ENCODE results near the gene HOXC9. TPM values are rescaled to one million over a fixed set of nuclear protein-coding genes. Genes with fewer than 3 reads are reported as not detected.

HOXC9 gene
- total and polyA plus RNA-seq, 9 of the 15 experiments (the other 6 are each of a cell fraction or from before 2014, with no cell fraction given) = 1.1 to 10.5 (median 9.3) TPM

DNA sequence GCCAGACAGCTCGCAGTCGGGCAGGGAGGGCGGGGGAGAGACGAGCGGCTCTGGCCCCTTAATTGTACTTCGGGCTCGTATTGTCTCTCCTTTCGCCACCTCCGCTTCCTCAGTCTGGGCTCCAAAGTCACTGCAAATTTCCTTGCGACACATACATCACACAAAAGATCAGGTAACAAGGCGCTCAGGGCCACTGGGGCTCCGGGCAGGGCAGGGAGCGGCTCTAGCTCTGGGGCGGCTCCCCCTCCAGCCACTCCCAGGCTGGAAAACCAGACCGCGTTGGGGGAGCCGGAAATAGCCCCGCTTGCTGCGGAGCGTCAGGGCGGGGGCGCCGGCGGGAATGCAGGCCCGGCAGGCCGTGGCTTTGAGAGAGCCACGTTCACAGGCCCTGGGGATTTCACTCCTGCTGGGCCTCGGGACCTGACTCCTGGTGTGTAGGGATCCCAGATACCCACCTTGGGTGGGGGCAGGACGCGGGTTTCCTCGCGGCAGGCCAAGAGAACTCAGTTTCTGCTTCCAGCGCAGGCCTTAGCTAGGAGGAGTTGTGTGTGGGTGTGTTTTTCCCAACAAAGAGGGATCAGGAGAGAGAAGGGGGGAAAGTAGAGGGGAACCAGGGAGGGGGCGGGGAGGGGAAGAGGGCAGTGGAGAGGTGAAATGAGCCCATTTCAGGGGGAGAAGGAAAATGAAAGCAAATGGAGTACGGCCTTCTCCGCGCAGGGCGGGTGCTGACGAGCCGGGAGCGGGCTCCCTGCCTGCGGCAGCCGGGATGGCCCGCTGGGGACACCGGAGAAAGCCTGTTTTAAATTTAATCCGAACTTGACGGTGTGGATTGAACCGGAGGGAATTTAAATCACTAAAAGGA is 4.4 kb upstream of the HOXC9 start (continued):
- TF ChIP-seq, protein P1, sequence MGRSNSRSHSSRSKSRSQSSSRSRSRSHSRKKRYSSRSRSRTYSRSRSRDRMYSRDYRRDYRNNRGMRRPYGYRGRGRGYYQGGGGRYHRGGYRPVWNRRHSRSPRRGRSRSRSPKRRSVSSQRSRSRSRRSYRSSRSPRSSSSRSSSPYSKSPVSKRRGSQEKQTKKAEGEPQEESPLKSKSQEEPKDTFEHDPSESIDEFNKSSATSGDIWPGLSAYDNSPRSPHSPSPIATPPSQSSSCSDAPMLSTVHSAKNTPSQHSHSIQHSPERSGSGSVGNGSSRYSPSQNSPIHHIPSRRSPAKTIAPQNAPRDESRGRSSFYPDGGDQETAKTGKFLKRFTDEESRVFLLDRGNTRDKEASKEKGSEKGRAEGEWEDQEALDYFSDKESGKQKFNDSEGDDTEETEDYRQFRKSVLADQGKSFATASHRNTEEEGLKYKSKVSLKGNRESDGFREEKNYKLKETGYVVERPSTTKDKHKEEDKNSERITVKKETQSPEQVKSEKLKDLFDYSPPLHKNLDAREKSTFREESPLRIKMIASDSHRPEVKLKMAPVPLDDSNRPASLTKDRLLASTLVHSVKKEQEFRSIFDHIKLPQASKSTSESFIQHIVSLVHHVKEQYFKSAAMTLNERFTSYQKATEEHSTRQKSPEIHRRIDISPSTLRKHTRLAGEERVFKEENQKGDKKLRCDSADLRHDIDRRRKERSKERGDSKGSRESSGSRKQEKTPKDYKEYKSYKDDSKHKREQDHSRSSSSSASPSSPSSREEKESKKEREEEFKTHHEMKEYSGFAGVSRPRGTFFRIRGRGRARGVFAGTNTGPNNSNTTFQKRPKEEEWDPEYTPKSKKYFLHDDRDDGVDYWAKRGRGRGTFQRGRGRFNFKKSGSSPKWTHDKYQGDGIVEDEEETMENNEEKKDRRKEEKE (IDR thresholded peaks at IDR 0.05; ENCODE audit: borderline replicate concordance in 1 of 2, control insufficient read depth in 1 of 2, low read depth in 2 of 2, low read length in 1 of 2) = no peak
- TF ChIP-seq NUFIP1 (IDR thresholded peaks at IDR 0.05; ENCODE audit: partially characterized antibody) = no peak
- TF ChIP-seq SIX5 (IDR thresholded peaks at IDR 0.05; ENCODE audit: borderline replicate concordance in 1 of 2, insufficient read depth in 1 of 2, low read depth in 1 of 2, low read length in 2 of 2) = no peak
- no peak for TF ChIP-seq TSC22D4 (tag; IDR thresholded peaks at IDR 0.05)
- no peak for TF ChIP-seq HDAC3 (IDR thresholded peaks at IDR 0.05; ENCODE audit: borderline replicate concordance, partially characterized antibody)
- no peak for TF ChIP-seq ZNF174 (CRISPR knock-in tag; IDR thresholded peaks at IDR 0.05)
- peak; percentile 84 for TF ChIP-seq CXXC5 (CRISPR knock-in tag; IDR thresholded peaks at IDR 0.05)
- TF ChIP-seq HLTF (IDR thresholded peaks at IDR 0.05) = no peak
- TF ChIP-seq ZNF778 (CRISPR knock-in tag; IDR thresholded peaks at IDR 0.05) = no peak
- TF ChIP-seq FOXJ3 (CRISPR knock-in tag; IDR thresholded peaks at IDR 0.05) = no peak
- TF ChIP-seq, protein P2, sequence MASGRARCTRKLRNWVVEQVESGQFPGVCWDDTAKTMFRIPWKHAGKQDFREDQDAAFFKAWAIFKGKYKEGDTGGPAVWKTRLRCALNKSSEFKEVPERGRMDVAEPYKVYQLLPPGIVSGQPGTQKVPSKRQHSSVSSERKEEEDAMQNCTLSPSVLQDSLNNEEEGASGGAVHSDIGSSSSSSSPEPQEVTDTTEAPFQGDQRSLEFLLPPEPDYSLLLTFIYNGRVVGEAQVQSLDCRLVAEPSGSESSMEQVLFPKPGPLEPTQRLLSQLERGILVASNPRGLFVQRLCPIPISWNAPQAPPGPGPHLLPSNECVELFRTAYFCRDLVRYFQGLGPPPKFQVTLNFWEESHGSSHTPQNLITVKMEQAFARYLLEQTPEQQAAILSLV (tag; IDR thresholded peaks at IDR 0.05) = no peak
- TF ChIP-seq BCOR (IDR thresholded peaks at IDR 0.05) = no peak
- no peak for TF ChIP-seq ZNF77 (CRISPR knock-in tag; IDR thresholded peaks at IDR 0.05)
- TF ChIP-seq HMG20B (CRISPR knock-in tag; IDR thresholded peaks at IDR 0.05) = no peak
- TF ChIP-seq, protein P3, sequence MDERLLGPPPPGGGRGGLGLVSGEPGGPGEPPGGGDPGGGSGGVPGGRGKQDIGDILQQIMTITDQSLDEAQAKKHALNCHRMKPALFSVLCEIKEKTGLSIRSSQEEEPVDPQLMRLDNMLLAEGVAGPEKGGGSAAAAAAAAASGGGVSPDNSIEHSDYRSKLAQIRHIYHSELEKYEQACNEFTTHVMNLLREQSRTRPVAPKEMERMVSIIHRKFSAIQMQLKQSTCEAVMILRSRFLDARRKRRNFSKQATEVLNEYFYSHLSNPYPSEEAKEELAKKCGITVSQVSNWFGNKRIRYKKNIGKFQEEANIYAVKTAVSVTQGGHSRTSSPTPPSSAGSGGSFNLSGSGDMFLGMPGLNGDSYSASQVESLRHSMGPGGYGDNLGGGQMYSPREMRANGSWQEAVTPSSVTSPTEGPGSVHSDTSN (CRISPR knock-in tag; IDR thresholded peaks at IDR 0.05; ENCODE audit: low read depth) = no peak
- TF ChIP-seq, protein P3 (tag; conservative IDR thresholded peaks at IDR 0.05; ENCODE audit: low read depth) = no peak
- no peak for TF ChIP-seq HES1 (IDR thresholded peaks at IDR 0.05; ENCODE audit: low read depth)
- TF ChIP-seq BRD4 (IDR thresholded peaks at IDR 0.05) = no peak
- TF ChIP-seq CBX2 (IDR thresholded peaks at IDR 0.05; ENCODE audit: insufficient read depth, low read length, poor library complexity, severe bottlenecking) = no peak
